Measurements from ENCODE around the gene EPSTI1. TPM values are rescaled to one million over a fixed set of nuclear protein-coding genes. Genes with fewer than 3 reads are reported as not detected.
A peak's percentile ranks its signal among the peaks of the same experiment; 100 is the strongest.
"Not testable (repeated sequence)": the region's sequence is repeated elsewhere in the genome, so short reads cannot be mapped to it uniquely, and the experiment has no call there.

Gene EPSTI1
- total and polyA plus RNA-seq, 10 of the 15 experiments (the other 5 are each of a cell fraction or from before 2014, with no cell fraction given) = 4.7 to 32.0 (median 24.2) TPM

DNA sequence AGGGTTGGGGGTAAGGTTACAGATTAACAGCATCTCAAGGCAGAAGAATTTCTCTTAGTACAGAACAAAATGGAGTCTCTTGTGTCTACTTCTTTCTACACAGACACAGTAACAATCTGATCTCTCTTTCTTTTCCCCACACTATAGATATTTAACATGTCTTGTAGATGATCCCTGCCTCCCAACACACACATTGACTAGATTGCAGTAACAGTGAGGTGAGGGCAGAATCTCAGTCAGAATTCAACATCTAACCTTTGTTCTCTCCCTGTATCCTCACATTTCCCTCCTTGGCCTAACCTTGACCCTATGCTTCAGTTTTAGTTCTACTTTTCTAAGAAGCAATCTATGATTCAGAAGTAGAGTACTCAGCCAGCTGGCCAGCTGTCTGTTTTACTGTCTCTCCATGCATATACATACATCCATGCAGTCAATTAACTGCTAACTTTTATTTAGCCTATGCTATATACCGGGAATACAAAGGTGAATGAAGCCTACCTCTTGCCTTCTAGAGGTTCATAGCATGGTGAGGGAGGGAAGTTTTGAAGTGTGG, 49.4 kb upstream of the EPSTI1 start (continued):
- TF ChIP-seq, protein P1, sequence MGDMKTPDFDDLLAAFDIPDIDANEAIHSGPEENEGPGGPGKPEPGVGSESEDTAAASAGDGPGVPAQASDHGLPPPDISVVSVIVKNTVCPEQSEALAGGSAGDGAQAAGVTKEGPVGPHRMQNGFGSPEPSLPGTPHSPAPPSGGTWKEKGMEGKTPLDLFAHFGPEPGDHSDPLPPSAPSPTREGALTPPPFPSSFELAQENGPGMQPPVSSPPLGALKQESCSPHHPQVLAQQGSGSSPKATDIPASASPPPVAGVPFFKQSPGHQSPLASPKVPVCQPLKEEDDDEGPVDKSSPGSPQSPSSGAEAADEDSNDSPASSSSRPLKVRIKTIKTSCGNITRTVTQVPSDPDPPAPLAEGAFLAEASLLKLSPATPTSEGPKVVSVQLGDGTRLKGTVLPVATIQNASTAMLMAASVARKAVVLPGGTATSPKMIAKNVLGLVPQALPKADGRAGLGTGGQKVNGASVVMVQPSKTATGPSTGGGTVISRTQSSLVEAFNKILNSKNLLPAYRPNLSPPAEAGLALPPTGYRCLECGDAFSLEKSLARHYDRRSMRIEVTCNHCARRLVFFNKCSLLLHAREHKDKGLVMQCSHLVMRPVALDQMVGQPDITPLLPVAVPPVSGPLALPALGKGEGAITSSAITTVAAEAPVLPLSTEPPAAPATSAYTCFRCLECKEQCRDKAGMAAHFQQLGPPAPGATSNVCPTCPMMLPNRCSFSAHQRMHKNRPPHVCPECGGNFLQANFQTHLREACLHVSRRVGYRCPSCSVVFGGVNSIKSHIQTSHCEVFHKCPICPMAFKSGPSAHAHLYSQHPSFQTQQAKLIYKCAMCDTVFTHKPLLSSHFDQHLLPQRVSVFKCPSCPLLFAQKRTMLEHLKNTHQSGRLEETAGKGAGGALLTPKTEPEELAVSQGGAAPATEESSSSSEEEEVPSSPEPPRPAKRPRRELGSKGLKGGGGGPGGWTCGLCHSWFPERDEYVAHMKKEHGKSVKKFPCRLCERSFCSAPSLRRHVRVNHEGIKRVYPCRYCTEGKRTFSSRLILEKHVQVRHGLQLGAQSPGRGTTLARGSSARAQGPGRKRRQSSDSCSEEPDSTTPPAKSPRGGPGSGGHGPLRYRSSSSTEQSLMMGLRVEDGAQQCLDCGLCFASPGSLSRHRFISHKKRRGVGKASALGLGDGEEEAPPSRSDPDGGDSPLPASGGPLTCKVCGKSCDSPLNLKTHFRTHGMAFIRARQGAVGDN (IDR thresholded peaks at IDR 0.05) = peak; percentile 95
- TF ChIP-seq CEBPB (IDR thresholded peaks at IDR 0.05; ENCODE audit: borderline replicate concordance in 1 of 2, low read depth in 2 of 2, low read length in 2 of 2) = no peak
- TF ChIP-seq, protein P2, sequence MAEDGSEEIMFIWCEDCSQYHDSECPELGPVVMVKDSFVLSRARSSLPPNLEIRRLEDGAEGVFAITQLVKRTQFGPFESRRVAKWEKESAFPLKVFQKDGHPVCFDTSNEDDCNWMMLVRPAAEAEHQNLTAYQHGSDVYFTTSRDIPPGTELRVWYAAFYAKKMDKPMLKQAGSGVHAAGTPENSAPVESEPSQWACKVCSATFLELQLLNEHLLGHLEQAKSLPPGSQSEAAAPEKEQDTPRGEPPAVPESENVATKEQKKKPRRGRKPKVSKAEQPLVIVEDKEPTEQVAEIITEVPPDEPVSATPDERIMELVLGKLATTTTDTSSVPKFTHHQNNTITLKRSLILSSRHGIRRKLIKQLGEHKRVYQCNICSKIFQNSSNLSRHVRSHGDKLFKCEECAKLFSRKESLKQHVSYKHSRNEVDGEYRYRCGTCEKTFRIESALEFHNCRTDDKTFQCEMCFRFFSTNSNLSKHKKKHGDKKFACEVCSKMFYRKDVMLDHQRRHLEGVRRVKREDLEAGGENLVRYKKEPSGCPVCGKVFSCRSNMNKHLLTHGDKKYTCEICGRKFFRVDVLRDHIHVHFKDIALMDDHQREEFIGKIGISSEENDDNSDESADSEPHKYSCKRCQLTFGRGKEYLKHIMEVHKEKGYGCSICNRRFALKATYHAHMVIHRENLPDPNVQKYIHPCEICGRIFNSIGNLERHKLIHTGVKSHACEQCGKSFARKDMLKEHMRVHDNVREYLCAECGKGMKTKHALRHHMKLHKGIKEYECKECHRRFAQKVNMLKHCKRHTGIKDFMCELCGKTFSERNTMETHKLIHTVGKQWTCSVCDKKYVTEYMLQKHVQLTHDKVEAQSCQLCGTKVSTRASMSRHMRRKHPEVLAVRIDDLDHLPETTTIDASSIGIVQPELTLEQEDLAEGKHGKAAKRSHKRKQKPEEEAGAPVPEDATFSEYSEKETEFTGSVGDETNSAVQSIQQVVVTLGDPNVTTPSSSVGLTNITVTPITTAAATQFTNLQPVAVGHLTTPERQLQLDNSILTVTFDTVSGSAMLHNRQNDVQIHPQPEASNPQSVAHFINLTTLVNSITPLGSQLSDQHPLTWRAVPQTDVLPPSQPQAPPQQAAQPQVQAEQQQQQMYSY (CRISPR knock-in tag; IDR thresholded peaks at IDR 0.05) = peak; percentile 24; the same call in 1 of the 2 replicates
- TF ChIP-seq ZNF592 (IDR thresholded peaks at IDR 0.05) = peak; percentile 98
- no peak for TF ChIP-seq MYC (IDR thresholded peaks at IDR 0.05; ENCODE audit: insufficient read depth, insufficient read length, insufficient replicate concordance, low read length, severe bottlenecking)
- TF ChIP-seq ASH2L (IDR thresholded peaks at IDR 0.05; ENCODE audit: borderline replicate concordance, low read depth) = no peak

- H3K4me2 ChIP-seq (ENCODE audit: control insufficient read depth, insufficient read depth); DNase-seq (ENCODE audit: low read depth, low spot score); ATAC-seq; H3K36me3 ChIP-seq (ENCODE audit: control insufficient read depth in 2 of 2, insufficient read depth in 2 of 2, low read length in 1 of 2); H3K9ac ChIP-seq (ENCODE audit: control insufficient read depth, insufficient read depth, low read length); H3K9me3 ChIP-seq (replicated peaks; ENCODE audit: control insufficient read depth, insufficient read depth, low read length); RAD21 ChIA-PET (ENCODE audit: unreplicated experiment); H2AFZ ChIP-seq (ENCODE audit: control insufficient read depth, low read depth, low read length); H3K4me3 ChIP-seq; in situ Hi-C loops (cut with MboI); H3K27me3 ChIP-seq (replicated peaks in 1 of 2; ENCODE audit: control insufficient read depth in 2 of 2, insufficient read depth in 2 of 2, low read length in 1 of 2); H4K20me1 ChIP-seq (ENCODE audit: control insufficient read depth, insufficient read depth); BruUV-seq (replicated peaks); POLR2A ChIA-PET; FAIRE-seq: not testable (repeated sequence)
- ChIA-PET SMC1A (ENCODE audit: uncharacterized antibody, unreplicated experiment) (interaction anchor here (1.0 to 2.1 kb wide), 4 partner anchors 9 to 51 kb away, joined by 3 to 8 read pairs (median 5); no protein-coding TSS in a partner anchor), CTCF (interaction anchor here (1.6 to 1.7 kb wide), 2 partner anchors 14 to 43 kb away, joined by 3 to 5 read pairs; no protein-coding TSS in a partner anchor)
- H3K27ac ChIP-seq (ENCODE audit: control insufficient read depth, insufficient read depth) = peak overlapping the region; percentile 41; the same call in 1 of the 2 replicates
- H3K79me2 ChIP-seq (ENCODE audit: control insufficient read depth, insufficient read depth, low read length) = peaks cover 28% of the 10 kb centered on the region
- peaks cover 44% of the 10 kb centered on the region for H3K4me1 ChIP-seq (ENCODE audit: control insufficient read depth, insufficient read depth, low read length)
- WGBS (ENCODE audit: insufficient coverage, insufficient replicate concordance, low lambda C conversion rate, missing lambda C conversion rate) = 60% methylated on average over 11 of the region's 13 CpGs
- intact Hi-C loops (cut with micrococcal nuclease; ENCODE audit: unreplicated experiment) = loop anchor here (10.0 kb wide), 1 partner anchor 766 kb away; the partner anchor contains the start of gene AKAP11
Measured at GRCh38 chr13:43040581-43041368, 48.7 kb upstream of the EPSTI1 start.

All from GM12878 (cell line).